Measurements from ENCODE around the gene NLRC5. TPM values are rescaled to one million over a fixed set of nuclear protein-coding genes. Genes with fewer than 3 reads are reported as not detected.
A peak's percentile ranks its signal among the peaks of the same experiment; 100 is the strongest.

NLRC5 gene
- total and polyA plus RNA-seq, 4 donors: 23.9 to 46.4 (median 31.1) TPM

GRCh38 chr16:57031156-57031555 lies 41.8 kb downstream of the NLRC5 start:
- Histone ChIP-seq H3K9ac (ENCODE audit: insufficient read depth in 1 of 2, low read length in 2 of 2) (no peak overlapping the region), H3K27me3 (ENCODE audit: control insufficient read depth in 3 of 3, insufficient read depth in 3 of 3, low read length in 2 of 3) (no peaks in the 10 kb centered on the region), H3K4me3 (no peak overlapping the region), H3K27ac (ENCODE audit: low read depth in 1 of 2, low read length in 1 of 2) (no peak overlapping the region), H3K36me3 (ENCODE audit: control insufficient read depth in 4 of 4, insufficient read depth in 4 of 4, low read length in 4 of 4) (peaks cover 0 to 21% (median 0%) of the 10 kb centered on the region in 4 donors), H3K4me1 (ENCODE audit: control insufficient read depth in 5 of 5, insufficient read depth in 5 of 5, low read length in 5 of 5) (no peaks in the 10 kb centered on the region), H3K9me3 (ENCODE audit: control insufficient read depth in 4 of 4, insufficient read depth in 3 of 4, low read length in 3 of 4) (no peaks in the 10 kb centered on the region)
- no peak for TF ChIP-seq CTCF (IDR thresholded peaks at IDR 0.05; ENCODE audit: control extremely low read depth, extremely low read depth)
- peak in 1 of 3 donors; percentile 2 for DNase-seq
- 84 to 89% methylated on average over 4 of the region's 4 CpGs for WGBS, 2 donors
- ATAC-seq (ENCODE audit: insufficient read depth, low FRiP score): no peak

GRCh38 chr16:57032346-57032745 lies 43.0 kb downstream of the NLRC5 start:
- no peaks in the 10 kb centered on the region for H3K4me1 ChIP-seq (ENCODE audit: control insufficient read depth in 5 of 5, insufficient read depth in 5 of 5, low read length in 5 of 5)
- H3K27ac ChIP-seq (ENCODE audit: low read depth in 1 of 2, low read length in 1 of 2): no peak overlapping the region
- peaks cover 0 to 26% (median 0%) of the 10 kb centered on the region in 4 donors for H3K36me3 ChIP-seq (ENCODE audit: control insufficient read depth in 4 of 4, insufficient read depth in 4 of 4, low read length in 4 of 4)
- no peaks in the 10 kb centered on the region for H3K9me3 ChIP-seq (ENCODE audit: control insufficient read depth in 4 of 4, insufficient read depth in 3 of 4, low read length in 3 of 4)
- ATAC-seq (ENCODE audit: insufficient read depth, low FRiP score) (no peak), DNase-seq (no peak)
- H3K4me3 ChIP-seq: no peak overlapping the region
- H3K9ac ChIP-seq (ENCODE audit: insufficient read depth in 1 of 2, low read length in 2 of 2): no peak overlapping the region
- TF ChIP-seq CTCF (IDR thresholded peaks at IDR 0.05; ENCODE audit: control extremely low read depth, extremely low read depth): no peak
- H3K27me3 ChIP-seq (ENCODE audit: control insufficient read depth in 3 of 3, insufficient read depth in 3 of 3, low read length in 2 of 3): no peaks in the 10 kb centered on the region

GRCh38 chr16:57032931-57033330 lies 43.6 kb downstream of the NLRC5 start:
- no peak overlapping the region for H3K9ac ChIP-seq (ENCODE audit: insufficient read depth in 1 of 2, low read length in 2 of 2)
- no peaks in the 10 kb centered on the region for H3K9me3 ChIP-seq (ENCODE audit: control insufficient read depth in 4 of 4, insufficient read depth in 3 of 4, low read length in 3 of 4)
- H3K4me1 ChIP-seq (ENCODE audit: control insufficient read depth in 5 of 5, insufficient read depth in 5 of 5, low read length in 5 of 5): peaks cover 0 to 2% (median 0%) of the 10 kb centered on the region in 5 donors
- 93 to 95% methylated on average over 5 of the region's 5 CpGs for WGBS, 2 donors
- ATAC-seq (ENCODE audit: insufficient read depth, low FRiP score) (no peak), DNase-seq (peak in 1 of 3 donors; percentile 6)
- no peaks in the 10 kb centered on the region for H3K27me3 ChIP-seq (ENCODE audit: control insufficient read depth in 3 of 3, insufficient read depth in 3 of 3, low read length in 2 of 3)
- peaks cover 0 to 29% (median 0%) of the 10 kb centered on the region in 4 donors for H3K36me3 ChIP-seq (ENCODE audit: control insufficient read depth in 4 of 4, insufficient read depth in 4 of 4, low read length in 4 of 4)
- TF ChIP-seq CTCF (IDR thresholded peaks at IDR 0.05; ENCODE audit: control extremely low read depth, extremely low read depth): no peak
- no peak overlapping the region for H3K4me3 ChIP-seq
- H3K27ac ChIP-seq (ENCODE audit: low read depth in 1 of 2, low read length in 1 of 2): no peak overlapping the region

- ATAC-seq (ENCODE audit: insufficient read depth, low FRiP score) (no peak), DNase-seq (no peak)
- Histone ChIP-seq H3K4me1 (ENCODE audit: control insufficient read depth in 5 of 5, insufficient read depth in 5 of 5, low read length in 5 of 5) (peaks cover 0 to 13% (median 0%) of the 10 kb centered on the region in 5 donors), H3K36me3 (ENCODE audit: control insufficient read depth in 4 of 4, insufficient read depth in 4 of 4, low read length in 4 of 4) (peaks cover 0 to 35% (median 0%) of the 10 kb centered on the region in 4 donors), H3K4me3 (no peak overlapping the region), H3K9ac (ENCODE audit: insufficient read depth in 1 of 2, low read length in 2 of 2) (no peak overlapping the region), H3K27me3 (ENCODE audit: control insufficient read depth in 3 of 3, insufficient read depth in 3 of 3, low read length in 2 of 3) (no peaks in the 10 kb centered on the region), H3K9me3 (ENCODE audit: control insufficient read depth in 4 of 4, insufficient read depth in 3 of 4, low read length in 3 of 4) (peaks cover 0 to 2% (median 0%) of the 10 kb centered on the region in 4 donors), H3K27ac (ENCODE audit: low read depth in 1 of 2, low read length in 1 of 2) (no peak overlapping the region)
- 90 to 95% methylated on average over 4 of the region's 4 CpGs for WGBS, 2 donors
- TF ChIP-seq CTCF (IDR thresholded peaks at IDR 0.05; ENCODE audit: control extremely low read depth, extremely low read depth): no peak
These were observed 47.0 kb downstream of the NLRC5 start for GRCh38 chr16:57036315-57036714.

Data from lung (tissue), 12 donors.